Pancreas (tissue), 10 donors: ENCODE results near the gene GLO1. TPM values are rescaled to one million over a fixed set of nuclear protein-coding genes. Genes with fewer than 3 reads are reported as not detected.

Experiments used
- ATAC-seq, 4 donors: fragments of 200-7000 bp; cut with Tn5 transposase; one replicate each; pipeline versions ENCODE4 v1.8.0 to v1.9.1; 2020; ENCODE audit warnings: mild to moderate bottlenecking in 4 of 4, moderate library complexity in 4 of 4
- DNase-seq, 6 donors: peaks; one replicate each; pipeline ENCODE4 v3.0.0-alpha.2; 2020
- FAIRE-seq: peaks from 2 replicates; lab custom pipeline; 2012; peaks lifted over from hg19 to GRCh38; lab: Jason Lieb, UNC
- H3K27ac ChIP-seq, 4 donors: fragments of 200-600 bp; sonication (generic); 1 replicate in 3 of 4; 2 replicates in 1 of 4; pipeline versions ENCODE4 v1.5.0 to v1.8.0; 2020
- H3K27me3 ChIP-seq, 4 donors: fragments of 200-600 bp; one replicate each; pipeline ENCODE4 v1.8.0; 2021
- H3K36me3 ChIP-seq, 3 donors: fragments of 200-600 bp; sonication (generic) in 1 of 3; one replicate each; pipeline versions ENCODE4 v1.5.0 to v1.8.0; 2020 to 2021
- H3K4me1 ChIP-seq, 3 donors: fragments of 200-600 bp; one replicate each; pipeline ENCODE4 v1.8.0; 2021
- H3K4me3 ChIP-seq, 4 donors: fragments of 200-600 bp; sonication (generic) in 2 of 4; one replicate each; pipeline versions ENCODE4 v1.5.0 to v1.8.0; 2020 to 2021
- H3K9me3 ChIP-seq, 4 donors: fragments of 200-600 bp; one replicate each; pipeline ENCODE4 v1.8.0; 2021
- CTCF ChIP-seq, 4 donors: fragments of 200-600 bp; sonication (generic) in 3 of 4; IDR thresholded peaks; one replicate each; pipeline versions ENCODE4 v1.5.0 to v1.8.0; 2021; ENCODE audit warnings: antibody characterized with exemption in 4 of 4
- WGBS, 2 donors: extraction: QIAGEN DNeasy Blood & Tissue Kit; methylation state at CpG; one replicate each; pipeline ENCODE4 v1.1.7; 2013; 5-methylcytosine and 5-hydroxymethylcytosine counted together
- intact Hi-C, 3 donors: fragments of 100-400 bp; cut with DNase I; formaldehyde crosslinking; loops; one replicate each; pipeline versions ENCODE4 v1.11.1 to v1.14.2; 2022
- polyA plus RNA-seq, 2 donors: library from polyadenylated mRNA; stranded (reverse); fragments of 200-250 nt; gene quantifications; one replicate each; pipeline ENCODE4 v1.2.3, GENCODE V29; 2013
- total RNA-seq, 6 donors: library from RNA; stranded (reverse); fragmentation: NEBNext Ultra II Directional in 4 of 6; extraction: Animal tissue kit (Norgen Biotek cat#: 25700) in 4 of 6; gene quantifications; one replicate each; pipeline versions ENCODE4 v1.2.1 to v1.2.4, GENCODE V29; 2021 to 2023
- donor health status: healthy with polysubstance abuse.
- donor health status: DM: no; HTN: no; CAD: no; lungs with moderate emphysema.
- donor health status: DM: no; HTN: no; CAD: no.
- donor health status: control.
- donor health status: control.
- donor health status: Bipolar disorder and iron deficiency.
- donor health status: DM: yes; HTN: yes; CAD: no.
- donor health status: DM: no; HTN: no; CAD: no.
- donor health status: DM: no; HTN: no; CAD: no.
- donor health status: DM: yes; HTN: yes; CAD: no.

Gene GLO1
- total RNA-seq = 10 to 100 TPM; 16.6 to 32.6 (median 20.4) TPM
- polyA plus RNA-seq = 10 to 100 TPM; 26.7 to 36.5 TPM

DNA sequence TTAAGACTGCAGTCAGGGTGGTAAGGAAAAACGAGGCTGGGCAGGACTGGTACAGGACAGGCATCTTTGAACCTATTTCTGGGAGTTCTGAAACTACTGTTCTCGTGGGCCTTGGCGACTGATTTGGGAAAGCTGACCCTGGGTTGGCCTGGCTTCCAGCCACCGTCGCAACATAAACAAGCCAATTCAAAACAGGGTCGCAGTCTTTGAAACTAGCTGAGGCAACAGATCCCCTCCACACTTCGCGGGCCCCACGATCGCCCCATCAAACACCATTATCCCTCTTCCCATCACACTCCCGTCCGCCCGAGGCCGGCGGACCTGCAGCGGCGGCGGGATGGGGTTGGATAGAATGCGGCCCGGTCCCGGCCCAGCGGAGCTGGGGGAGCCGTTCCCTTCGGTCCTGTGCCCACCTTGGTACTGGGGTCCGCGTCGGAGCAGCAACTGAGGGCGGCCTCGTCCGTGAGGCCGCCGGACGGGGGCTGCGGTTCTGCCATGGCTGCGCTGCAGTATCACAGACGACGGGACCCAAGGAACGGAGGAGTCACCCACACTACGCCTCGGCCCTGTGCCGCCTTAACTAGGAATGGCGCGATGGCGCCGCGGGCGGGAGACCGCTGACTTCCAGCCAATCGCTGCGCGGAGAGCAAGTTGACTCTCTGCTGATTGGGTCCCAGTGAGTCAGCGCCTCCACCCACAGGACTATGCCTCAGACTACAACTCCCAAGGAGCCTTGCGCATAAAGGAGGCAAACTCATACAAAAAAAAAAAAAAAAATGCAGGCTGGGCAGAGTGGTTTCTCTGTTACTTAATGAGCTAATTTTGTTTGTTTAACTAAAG is at the start of gene GLO1:
TSS of gene GLO1 (minus strand) at position 588 of the 840 bp plus-strand sequence. CDS start at position 497, 91 bp downstream.
- peak; percentile 95 to 98 (median 98) for DNase-seq
- 0% methylated on average over 53 of the region's 53 CpGs for WGBS, 2 donors
- Histone ChIP-seq H3K9me3 (no peaks in the 10 kb centered on the region), H3K4me1 (peaks cover 0 to 4% (median 0%) of the 10 kb centered on the region in 3 donors), H3K36me3 (no peaks in the 10 kb centered on the region), H3K27me3 (no peaks in the 10 kb centered on the region), H3K27ac (peak within 1 kb of the TSS; percentile 83 to 91 (median 88)), H3K4me3 (peak within 1 kb of the TSS; percentile 39 to 66 (median 60))
- FAIRE-seq = peak; percentile 89
- intact Hi-C loops = no loop called here
- peak; percentile 99 to 100 (median 100) for ATAC-seq
- no peak for TF ChIP-seq CTCF (IDR thresholded peaks at IDR 0.05)

DNA sequence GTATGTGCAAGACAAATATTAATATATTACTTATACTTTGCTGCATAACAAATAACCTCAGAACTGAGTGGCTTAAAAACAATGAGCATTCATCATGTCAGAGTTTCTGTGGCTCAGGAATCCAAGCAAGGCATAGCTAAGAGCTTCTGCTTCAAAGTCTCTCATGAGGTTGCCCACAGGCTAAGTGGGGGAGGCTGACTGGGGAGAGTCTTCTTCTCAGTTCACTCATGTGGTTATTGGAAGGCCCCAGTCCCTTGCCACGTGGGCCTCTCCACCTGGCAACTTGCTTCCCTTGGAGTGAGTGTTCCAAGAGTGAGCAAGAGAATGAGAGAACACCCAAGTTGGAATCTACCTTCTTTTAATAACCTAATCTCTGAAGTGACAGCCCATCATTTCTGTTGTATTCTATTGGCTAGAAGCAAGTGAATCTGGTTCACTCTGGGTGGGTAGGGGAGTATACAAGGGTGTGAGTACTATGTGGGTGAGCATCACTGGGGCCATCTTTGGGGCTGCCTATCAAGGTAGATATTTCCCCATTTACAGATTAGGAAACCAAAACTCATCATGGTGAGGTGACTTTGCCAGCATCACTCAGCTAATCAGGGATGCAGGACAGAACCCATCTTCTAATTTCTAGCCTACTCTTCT is 48.1 kb upstream of the GLO1 start:
- ATAC-seq = no peak
- WGBS, 2 donors = 54 to 74% methylated on average over 1 of the region's 1 CpG

DNA sequence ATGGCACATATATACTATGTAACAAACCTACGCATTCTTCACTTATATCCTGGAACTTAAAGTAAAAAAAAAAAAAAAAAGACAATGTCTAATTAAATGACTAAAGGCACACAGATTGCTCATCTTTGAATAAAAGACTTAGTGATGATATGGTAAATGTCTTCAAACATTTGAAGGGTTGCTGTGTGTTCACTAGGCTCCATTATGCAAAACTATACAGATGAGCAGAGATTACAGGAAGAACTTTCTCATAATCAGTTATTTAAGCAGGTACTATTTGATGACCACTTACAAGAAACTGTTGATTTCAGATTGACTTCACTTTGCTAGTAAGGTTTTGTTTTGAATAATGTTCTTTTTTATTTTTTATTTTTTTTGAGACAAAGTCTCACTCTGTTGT is 46.5 kb upstream of the GLO1 start:
- no peak for TF ChIP-seq CTCF (IDR thresholded peaks at IDR 0.05)
- no peak for DNase-seq
- no peaks in the 10 kb centered on the region for H3K36me3 ChIP-seq
- no peak overlapping the region for H3K4me3 ChIP-seq
- no peaks in the 10 kb centered on the region for H3K9me3 ChIP-seq
- no peaks in the 10 kb centered on the region for H3K4me1 ChIP-seq
- 96 to 100% methylated on average over 1 of the region's 1 CpG for WGBS, 2 donors
- no peak for FAIRE-seq
- H3K27me3 ChIP-seq = peaks cover 0 to 6% (median 0%) of the 10 kb centered on the region in 4 donors
- intact Hi-C loops = no loop called here
- ATAC-seq = no peak
- H3K27ac ChIP-seq = no peak overlapping the region

More for the DNA sequence above, 48.1 kb upstream of the GLO1 start:
- Histone ChIP-seq H3K4me3 (no peak overlapping the region), H3K36me3 (no peaks in the 10 kb centered on the region), H3K27ac (no peak overlapping the region), H3K9me3 (no peaks in the 10 kb centered on the region), H3K27me3 (peaks cover 0 to 5% (median 0%) of the 10 kb centered on the region in 4 donors), H3K4me1 (peaks cover 0 to 5% (median 0%) of the 10 kb centered on the region in 3 donors)
- intact Hi-C loops = no loop called here
- TF ChIP-seq CTCF (IDR thresholded peaks at IDR 0.05) = no peak
- DNase-seq (no peak), FAIRE-seq (no peak)

DNA sequence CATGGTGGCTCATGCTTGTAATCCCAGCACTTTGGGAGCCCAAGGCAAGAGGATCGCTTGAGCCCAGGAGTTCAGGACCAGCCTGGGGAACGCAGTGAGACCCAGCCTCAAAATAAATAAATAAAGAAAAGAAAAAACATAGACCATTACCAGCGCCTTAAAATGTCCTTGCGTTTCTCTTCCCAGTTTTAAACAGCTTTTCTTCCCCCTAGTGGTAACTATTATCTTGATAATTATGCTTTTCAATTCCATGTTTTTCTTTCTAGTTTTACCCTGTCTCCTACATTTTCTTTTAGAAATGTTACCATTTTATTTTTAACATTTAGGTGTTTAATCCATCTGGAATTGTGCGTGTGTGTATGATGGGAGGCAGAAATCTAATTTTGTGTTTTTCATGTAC is 36.6 kb upstream of the GLO1 start:
- DNase-seq (no peak), FAIRE-seq (peak; percentile 57), ATAC-seq (no peak)
- H3K27ac ChIP-seq = no peak overlapping the region
- TF ChIP-seq CTCF (IDR thresholded peaks at IDR 0.05) = peak in 1 of 4 donors; percentile 12
- H3K4me1 ChIP-seq = no peaks in the 10 kb centered on the region
- intact Hi-C loops = no loop called here
- H3K9me3 ChIP-seq = no peaks in the 10 kb centered on the region
- H3K36me3 ChIP-seq = no peaks in the 10 kb centered on the region
- H3K4me3 ChIP-seq = no peak overlapping the region
- peaks cover 0 to 7% (median 0%) of the 10 kb centered on the region in 4 donors for H3K27me3 ChIP-seq
- 39 to 52% methylated on average over 5 of the region's 5 CpGs for WGBS, 2 donors
